WTC11 (cell line): ENCODE measurements around the gene ZMYND8. TPM values are rescaled to one million over a fixed set of nuclear protein-coding genes. Genes with fewer than 3 reads are reported as not detected.
"Not testable (repeated sequence)": the region's sequence is repeated elsewhere in the genome, so short reads cannot be mapped to it uniquely, and the experiment has no call there.

Experiments used
- ATAC-seq: fragments of 200-7000 bp; cut with Tn5 transposase; 2 replicates; pipeline ENCODE4 v1.10.0; 2021; ENCODE audit warnings: mild to moderate bottlenecking, moderate library complexity
- CTCF ChIA-PET: fragments of 300-600 bp; sonication (Branson Sonifier 250); formaldehyde crosslinking; loops from one replicate; lab custom pipeline; 2021; ENCODE audit warnings: antibody characterized with exemption; lab: Charles Lee
- POLR2A ChIA-PET: fragments of 350-600 bp; sonication (Branson Sonifier 250); formaldehyde crosslinking; loops from one replicate; lab custom pipeline; 2021; ENCODE audit warnings: antibody characterized with exemption; lab: Charles Lee
- DNase-seq: peaks from one replicate; pipeline ENCODE4 v3.0.0; 2021; ENCODE audit warnings: low spot score
- H3K27ac Mint-ChIP-seq: 2 replicates; pipeline ENCODE4 v1.8.0; 2021; ENCODE audit warnings: mixed read lengths
- H3K27me3 Mint-ChIP-seq: 2 replicates; pipeline ENCODE4 v1.8.0; 2021; ENCODE audit warnings: low read depth, mild to moderate bottlenecking, moderate library complexity, mixed read lengths
- H3K36me3 Mint-ChIP-seq: 2 replicates; pipeline ENCODE4 v1.8.0; 2021; ENCODE audit warnings: mixed read lengths
- H3K4me1 Mint-ChIP-seq: 2 replicates; pipeline ENCODE4 v1.8.0; 2022; ENCODE audit warnings: mixed read lengths
- H3K4me3 Mint-ChIP-seq: 2 replicates; pipeline ENCODE4 v1.8.0; 2021; ENCODE audit warnings: mild to moderate bottlenecking, moderate library complexity, mixed read lengths
- H3K9me3 Mint-ChIP-seq: 2 replicates; pipeline ENCODE4 v1.8.0; 2021; ENCODE audit warnings: mixed read lengths
- AR ChIP-seq: fragments of 250-450 bp; sonication (Bioruptor Pico); IDR thresholded peaks from 2 replicates; pipeline ENCODE4 v1.9.0; 2021; ENCODE audit warnings: mild to moderate bottlenecking
- ATF2 ChIP-seq: sonication (generic); formaldehyde crosslinking; IDR thresholded peaks from 2 replicates; pipeline ENCODE4 v1.8.1; 2022; ENCODE audit warnings: low read depth, missing genetic modification reagents, borderline replicate concordance
- ETV6 ChIP-seq: sonication (generic); formaldehyde crosslinking; IDR thresholded peaks from 2 replicates; pipeline ENCODE4 v1.8.1; 2022; ENCODE audit warnings: mild to moderate bottlenecking, missing genetic modification reagents
- RELA ChIP-seq: sonication (generic); formaldehyde crosslinking; IDR thresholded peaks from 2 replicates; pipeline ENCODE4 v1.8.1; 2022; ENCODE audit warnings: missing genetic modification reagents, mild to moderate bottlenecking, borderline replicate concordance
- SP1 ChIP-seq: sonication (generic); formaldehyde crosslinking; conservative IDR thresholded peaks from 2 replicates; pipeline ENCODE4 v1.8.1; 2022; ENCODE audit warnings: missing genetic modification reagents
- TEAD4 ChIP-seq: sonication (generic); formaldehyde crosslinking; IDR thresholded peaks from 2 replicates; pipeline ENCODE4 v1.8.0; 2022; ENCODE audit warnings: mild to moderate bottlenecking, missing genetic modification reagents
- ZBTB43 ChIP-seq: sonication (generic); formaldehyde crosslinking; IDR thresholded peaks from 2 replicates; pipeline ENCODE4 v1.8.1; 2023; ENCODE audit warnings: mild to moderate bottlenecking, missing genetic modification reagents
- ZNF138 ChIP-seq: sonication (generic); formaldehyde crosslinking; conservative IDR thresholded peaks from 2 replicates; pipeline ENCODE4 v1.8.1; 2022; ENCODE audit warnings: mild to moderate bottlenecking, moderate library complexity, missing genetic modification reagents
- ZNF219 ChIP-seq: sonication (generic); formaldehyde crosslinking; IDR thresholded peaks from 2 replicates; pipeline ENCODE4 v1.8.0; 2023; ENCODE audit warnings: missing genetic modification reagents, mild to moderate bottlenecking, borderline replicate concordance
- total RNA-seq: library from RNA; stranded (reverse); gene quantifications from 3 replicates; pipeline ENCODE4 v1.2.3, GENCODE V29; 2021
- TF ChIP-seq, protein P1 (sequence below): sonication (generic); formaldehyde crosslinking; IDR thresholded peaks from 2 replicates; pipeline ENCODE4 v1.8.1; 2022; ENCODE audit warnings: mild to moderate bottlenecking, missing genetic modification reagents, moderate library complexity, borderline replicate concordance
- TF ChIP-seq, protein P2 (sequence below): fragments of 250-450 bp; sonication (Bioruptor Pico); IDR thresholded peaks from 2 replicates; pipeline ENCODE4 v1.9.0; 2021; ENCODE audit warnings: moderate library complexity, mild to moderate bottlenecking, inconsistent platforms, borderline replicate concordance
- TF ChIP-seq, protein P3 (sequence below): sonication (generic); formaldehyde crosslinking; IDR thresholded peaks from 2 replicates; pipeline ENCODE4 v1.8.1; 2022; ENCODE audit warnings: low read depth, mild to moderate bottlenecking, moderate library complexity, missing genetic modification reagents, borderline replicate concordance

ZMYND8 gene
- total RNA-seq, 1 experiment from 2014 or later, result 114 TPM

- H3K4me1 Mint-ChIP-seq, POLR2A ChIA-PET, H3K27ac Mint-ChIP-seq, ATAC-seq, H3K27me3 Mint-ChIP-seq, H3K4me3 Mint-ChIP-seq, H3K36me3 Mint-ChIP-seq, DNase-seq: not testable (repeated sequence)
- CTCF ChIA-PET, result interaction anchor here (1.3 to 2.1 kb wide), 2 partner anchors 10 to 189 kb away, joined by 3 to 13 read pairs; no protein-coding TSS in a partner anchor
- peaks cover 22% of the 10 kb centered on the region for H3K9me3 Mint-ChIP-seq
Observed at GRCh38 chr20:47393796-47394514, 37.5 kb upstream of the ZMYND8 start.

- DNase-seq (no peak), ATAC-seq (no peak)
- no peak overlapping the region for H3K4me3 Mint-ChIP-seq
- no peak overlapping the region for H3K27ac Mint-ChIP-seq
- H3K36me3 Mint-ChIP-seq, result no peaks in the 10 kb centered on the region
- CTCF ChIA-PET, result interaction anchor here (1.1 to 2.1 kb wide), 4 partner anchors 8 to 228 kb away, joined by 3 to 13 read pairs (median 4); no protein-coding TSS in a partner anchor
- POLR2A ChIA-PET, result interaction anchor here (0.5 kb wide), 1 partner anchor 10 kb away, joined by 4 read pairs; no protein-coding TSS in a partner anchor
- 0 out of 2 replicates have a peak, but pooled peaks cover 3% of the 10 kb centered on the region for H3K4me1 Mint-ChIP-seq
- H3K27me3 Mint-ChIP-seq, result no peaks in the 10 kb centered on the region
- peaks cover 26% of the 10 kb centered on the region for H3K9me3 Mint-ChIP-seq
- TF ChIP-seq, protein P1, sequence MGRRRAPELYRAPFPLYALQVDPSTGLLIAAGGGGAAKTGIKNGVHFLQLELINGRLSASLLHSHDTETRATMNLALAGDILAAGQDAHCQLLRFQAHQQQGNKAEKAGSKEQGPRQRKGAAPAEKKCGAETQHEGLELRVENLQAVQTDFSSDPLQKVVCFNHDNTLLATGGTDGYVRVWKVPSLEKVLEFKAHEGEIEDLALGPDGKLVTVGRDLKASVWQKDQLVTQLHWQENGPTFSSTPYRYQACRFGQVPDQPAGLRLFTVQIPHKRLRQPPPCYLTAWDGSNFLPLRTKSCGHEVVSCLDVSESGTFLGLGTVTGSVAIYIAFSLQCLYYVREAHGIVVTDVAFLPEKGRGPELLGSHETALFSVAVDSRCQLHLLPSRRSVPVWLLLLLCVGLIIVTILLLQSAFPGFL, result no peak
- TF ChIP-seq, protein P2, sequence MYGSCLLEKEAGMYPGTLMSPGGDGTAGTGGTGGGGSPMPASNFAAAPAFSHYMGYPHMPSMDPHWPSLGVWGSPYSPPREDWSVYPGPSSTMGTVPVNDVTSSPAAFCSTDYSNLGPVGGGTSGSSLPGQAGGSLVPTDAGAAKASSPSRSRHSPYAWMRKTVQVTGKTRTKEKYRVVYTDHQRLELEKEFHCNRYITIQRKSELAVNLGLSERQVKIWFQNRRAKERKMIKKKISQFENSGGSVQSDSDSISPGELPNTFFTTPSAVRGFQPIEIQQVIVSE (CRISPR knock-in tag), result no peak
- TF ChIP-seq TEAD4 (CRISPR knock-in tag) (no peak), RELA (CRISPR knock-in tag) (no peak), ETV6 (CRISPR knock-in tag) (no peak), SP1 (CRISPR knock-in tag) (no peak), ATF2 (CRISPR knock-in tag) (no peak), ZBTB43 (CRISPR knock-in tag) (no peak), AR (no peak), ZNF138 (CRISPR knock-in tag) (no peak), ZNF219 (no peak)
- TF ChIP-seq, protein P3, sequence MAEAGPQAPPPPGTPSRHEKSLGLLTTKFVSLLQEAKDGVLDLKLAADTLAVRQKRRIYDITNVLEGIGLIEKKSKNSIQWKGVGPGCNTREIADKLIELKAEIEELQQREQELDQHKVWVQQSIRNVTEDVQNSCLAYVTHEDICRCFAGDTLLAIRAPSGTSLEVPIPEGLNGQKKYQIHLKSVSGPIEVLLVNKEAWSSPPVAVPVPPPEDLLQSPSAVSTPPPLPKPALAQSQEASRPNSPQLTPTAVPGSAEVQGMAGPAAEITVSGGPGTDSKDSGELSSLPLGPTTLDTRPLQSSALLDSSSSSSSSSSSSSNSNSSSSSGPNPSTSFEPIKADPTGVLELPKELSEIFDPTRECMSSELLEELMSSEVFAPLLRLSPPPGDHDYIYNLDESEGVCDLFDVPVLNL (CRISPR knock-in tag), result no peak
Observed at GRCh38 chr20:47392721-47393073, 36.2 kb upstream of the ZMYND8 start.
